Mesenchymal stem cell (in vitro differentiated cells and primary cell): ENCODE measurements around the gene AOC2.

ENCODE experiments used
- DNase-seq: peaks from one replicate; pipeline ENCODE4 v3.0.0-alpha.2; 2013
- H2AFZ ChIP-seq: one replicate; pipeline ENCODE4 v1.6.1; 2013; ENCODE audit warnings: low read depth, mild to moderate bottlenecking, control low read depth, inconsistent platforms, low read length, moderate library complexity
- H2AK5ac ChIP-seq: 2 replicates; pipeline ENCODE4 v1.6.1; 2013; ENCODE audit warnings: low read length, moderate library complexity, mild to moderate bottlenecking, inconsistent platforms; ENCODE audit not compliant: severe bottlenecking
- H2BK120ac ChIP-seq: one replicate; pipeline ENCODE4 v1.6.1; 2013; ENCODE audit warnings: low read depth, mild to moderate bottlenecking, inconsistent platforms, low read length, moderate library complexity
- H2BK12ac ChIP-seq, 2 experiments: one replicate each; pipeline ENCODE4 v1.6.1; 2013; ENCODE audit warnings: inconsistent platforms in 2 of 2, low read length in 2 of 2, mild to moderate bottlenecking in 2 of 2, moderate library complexity in 2 of 2, control low read depth in 1 of 2
- H2BK15ac ChIP-seq: one replicate; pipeline ENCODE4 v1.6.1; 2013; ENCODE audit warnings: mild to moderate bottlenecking, low read depth, inconsistent platforms; ENCODE audit not compliant: poor library complexity, severe bottlenecking
- H2BK5ac ChIP-seq: 2 replicates; pipeline ENCODE4 v1.6.1; 2013; ENCODE audit warnings: low read depth, mild to moderate bottlenecking, low read length, control low read depth, inconsistent platforms; ENCODE audit not compliant: poor library complexity, severe bottlenecking
- H3K14ac ChIP-seq, 2 experiments: one replicate each; pipeline ENCODE4 v1.6.1; 2013; ENCODE audit warnings: inconsistent platforms in 2 of 2, low read length in 2 of 2, control low read depth in 1 of 2, mild to moderate bottlenecking in 1 of 2, moderate library complexity in 1 of 2
- H3K18ac ChIP-seq, 2 experiments: one replicate each; pipeline ENCODE4 v1.6.1; 2013; ENCODE audit warnings: inconsistent platforms in 2 of 2, low read length in 2 of 2, control low read depth in 1 of 2, low read depth in 1 of 2, mild to moderate bottlenecking in 1 of 2
- H3K23ac ChIP-seq, 2 experiments: one replicate each; pipeline ENCODE4 v1.6.1; 2013; ENCODE audit warnings: inconsistent platforms in 2 of 2, low read length in 2 of 2, mild to moderate bottlenecking in 2 of 2, moderate library complexity in 2 of 2, control low read depth in 1 of 2
- H3K27ac ChIP-seq: 2 replicates; pipeline ENCODE4 v1.5.1; 2013; ENCODE audit warnings: mild to moderate bottlenecking, moderate library complexity, low read length, control low read depth, inconsistent platforms; ENCODE audit not compliant: poor library complexity, severe bottlenecking
- H3K27me3 ChIP-seq, 2 experiments: 2 replicates each; pipeline versions ENCODE4 v1.6.1 to v1.7.0; 2013; ENCODE audit warnings: low read length in 2 of 2, mild to moderate bottlenecking in 2 of 2, moderate library complexity in 2 of 2, control low read depth in 1 of 2, inconsistent platforms in 1 of 2; ENCODE audit not compliant: control insufficient read depth in 1 of 2, insufficient read depth in 1 of 2
- H3K36me3 ChIP-seq, 2 experiments: 2 replicates each; pipeline versions ENCODE4 v1.6.1 to v1.7.0; 2013; ENCODE audit warnings: low read length in 2 of 2, control low read depth in 1 of 2, inconsistent platforms in 1 of 2, low read depth in 1 of 2, mild to moderate bottlenecking in 1 of 2; ENCODE audit not compliant: insufficient read depth in 2 of 2, control insufficient read depth in 1 of 2
- H3K4ac ChIP-seq, 2 experiments: one replicate each; pipeline ENCODE4 v1.6.1; 2013; ENCODE audit warnings: inconsistent platforms in 2 of 2, low read length in 2 of 2, mild to moderate bottlenecking in 2 of 2, moderate library complexity in 2 of 2, control low read depth in 1 of 2, low read depth in 1 of 2
- H3K4me1 ChIP-seq: 2 replicates; pipeline ENCODE4 v1.6.1; 2013; ENCODE audit warnings: low read depth, low read length, control low read depth; ENCODE audit not compliant: control insufficient read depth, insufficient read depth
- H3K4me2 ChIP-seq: 2 replicates; pipeline ENCODE4 v1.6.1; 2013; ENCODE audit warnings: low read length, mild to moderate bottlenecking, inconsistent platforms; ENCODE audit not compliant: poor library complexity, severe bottlenecking
- H3K4me3 ChIP-seq, 2 experiments: 2 replicates each; pipeline versions ENCODE4 v1.5.1 to v1.7.0; 2013; ENCODE audit warnings: low read length in 2 of 2, mild to moderate bottlenecking in 2 of 2, control low read depth in 1 of 2, low read depth in 1 of 2; ENCODE audit not compliant: insufficient read depth in 1 of 2
- H3K79me1 ChIP-seq: replicated peaks from 2 replicates; pipeline ENCODE4 v1.6.1; 2013; ENCODE audit warnings: mild to moderate bottlenecking, control low read depth, low read length, inconsistent platforms; ENCODE audit not compliant: poor library complexity, severe bottlenecking
- H3K9ac ChIP-seq: 2 replicates; pipeline ENCODE4 v1.7.0; 2013; ENCODE audit warnings: mild to moderate bottlenecking, low read length, moderate library complexity
- H3K9me3 ChIP-seq: 2 replicates; pipeline ENCODE4 v1.7.0; 2013; ENCODE audit warnings: mild to moderate bottlenecking, low read length; ENCODE audit not compliant: control insufficient read depth
- H4K8ac ChIP-seq: one replicate; pipeline ENCODE4 v1.6.1; 2013; ENCODE audit warnings: inconsistent platforms, mild to moderate bottlenecking, low read length, moderate library complexity
- H4K91ac ChIP-seq: one replicate; pipeline ENCODE4 v1.6.1; 2013; ENCODE audit warnings: mild to moderate bottlenecking, low read length, inconsistent platforms
- WGBS: methylation state at CpG from one replicate; pipeline ENCODE4 v1.1.7; 2013; ENCODE audit warnings: mixed read lengths; 5-methylcytosine and 5-hydroxymethylcytosine counted together

Gene AOC2

GRCh38 chr17:42806249-42806648 lies 38.1 kb upstream of the AOC2 start:
- Histone ChIP-seq H3K14ac (no peak overlapping the region), H2AFZ (no peak overlapping the region), H3K79me1 (no peaks in the 10 kb centered on the region), H3K9ac (no peak overlapping the region), H2BK15ac (no peak overlapping the region), H3K4me3 (no peak overlapping the region), H3K9me3 (no peaks in the 10 kb centered on the region), H2BK120ac (no peak overlapping the region), H3K4ac (no peak overlapping the region), H3K36me3 (peaks cover 10 to 14% of the 10 kb centered on the region in 2 experiments), H3K23ac (no peak overlapping the region), H3K27ac (no peak overlapping the region), H4K8ac (no peak overlapping the region), H2AK5ac (no peak overlapping the region), H3K27me3 (no peaks in the 10 kb centered on the region), H3K4me2 (no peak overlapping the region), H3K18ac (no peak overlapping the region), H4K91ac (no peak overlapping the region), H2BK12ac (no peak overlapping the region), H2BK5ac (no peak overlapping the region), H3K4me1 (peaks cover 3% of the 10 kb centered on the region)
- no peak for DNase-seq
- 83% methylated on average over 1 of the region's 1 CpG for WGBS

- Histone ChIP-seq H3K36me3 (peaks cover 23 to 30% of the 10 kb centered on the region in 2 experiments), H3K79me1 (peaks cover 4% of the 10 kb centered on the region), H3K9ac (peak overlapping the region; percentile 11), H2AK5ac (no peak overlapping the region), H3K4ac (no peak overlapping the region), H2BK15ac (no peak overlapping the region), H2BK12ac (no peak overlapping the region), H2BK5ac (no peak overlapping the region), H4K91ac (no peak overlapping the region), H3K27me3 (no peaks in the 10 kb centered on the region), H3K27ac (no peak overlapping the region), H3K9me3 (no peaks in the 10 kb centered on the region), H4K8ac (no peak overlapping the region), H3K18ac (no peak overlapping the region), H3K4me1 (peaks cover 1% of the 10 kb centered on the region), H2AFZ (no peak overlapping the region), H2BK120ac (no peak overlapping the region), H3K4me3 (no peak overlapping the region), H3K4me2 (no peak overlapping the region), H3K14ac (no peak overlapping the region), H3K23ac (no peak overlapping the region)
- peak; percentile 72 for DNase-seq
- WGBS = 35% methylated on average over 3 of the region's 3 CpGs
Observed at GRCh38 chr17:42809250-42809649, 35.1 kb upstream of the AOC2 start.

- Histone ChIP-seq H3K14ac (no peak overlapping the region), H3K79me1 (peaks cover 27% of the 10 kb centered on the region), H3K4me3 (peak overlapping the region in 1 of 2 experiments; percentile 24), H2BK15ac (no peak overlapping the region), H3K18ac (no peak overlapping the region), H2BK5ac (no peak overlapping the region), H3K4me2 (no peak overlapping the region), H3K36me3 (peaks cover 49 to 83% of the 10 kb centered on the region in 2 experiments), H3K9me3 (no peaks in the 10 kb centered on the region), H3K4ac (no peak overlapping the region), H4K8ac (no peak overlapping the region), H2AK5ac (no peak overlapping the region), H3K23ac (no peak overlapping the region), H2BK12ac (no peak overlapping the region), H3K27ac (no peak overlapping the region), H4K91ac (no peak overlapping the region), H3K4me1 (no peaks in the 10 kb centered on the region), H2BK120ac (no peak overlapping the region), H3K9ac (peak overlapping the region; percentile 55), H3K27me3 (no peaks in the 10 kb centered on the region), H2AFZ (no peak overlapping the region)
- 64% methylated on average over 8 of the region's 8 CpGs for WGBS
- peak; percentile 87 for DNase-seq
Observed at GRCh38 chr17:42814633-42815399, 29.6 kb upstream of the AOC2 start.

- H3K9me3 ChIP-seq = no peaks in the 10 kb centered on the region
- 68% methylated on average over 1 of the region's 1 CpG for WGBS
- H3K36me3 ChIP-seq = peaks cover 45 to 92% of the 10 kb centered on the region in 2 experiments
- no peak overlapping the region for H2BK5ac ChIP-seq
- peaks cover 33% of the 10 kb centered on the region for H3K79me1 ChIP-seq
- H3K4me2 ChIP-seq = no peak overlapping the region
- DNase-seq = no peak
- no peak overlapping the region for H3K18ac ChIP-seq
- H3K4me1 ChIP-seq = peaks cover 4% of the 10 kb centered on the region
- H2BK120ac ChIP-seq = no peak overlapping the region
- no peak overlapping the region for H2AFZ ChIP-seq
- peak overlapping the region; percentile 39 for H3K9ac ChIP-seq
- no peak overlapping the region for H2BK15ac ChIP-seq
- no peak overlapping the region for H2AK5ac ChIP-seq
- H3K4ac ChIP-seq = no peak overlapping the region
- H3K27me3 ChIP-seq = no peaks in the 10 kb centered on the region
- no peak overlapping the region for H4K91ac ChIP-seq
- H3K14ac ChIP-seq = no peak overlapping the region
- no peak overlapping the region for H2BK12ac ChIP-seq
- no peak overlapping the region for H3K27ac ChIP-seq
- no peak overlapping the region for H4K8ac ChIP-seq
- no peak overlapping the region for H3K4me3 ChIP-seq
- H3K23ac ChIP-seq = no peak overlapping the region
Observed at GRCh38 chr17:42817866-42818265, 26.5 kb upstream of the AOC2 start.
